Activated naive CD4-positive, alpha-beta T cell treated with anti-CD3 and anti-CD28 coated beads, Interleukin-2, amount 10 ng/mL, durations not matched to agents 5 hours and 36 hours (primary cell): ENCODE measurements around the gene IL18RAP. TPM values are rescaled to one million over a fixed set of nuclear protein-coding genes. Genes with fewer than 3 reads are reported as not detected.

Experiments used
- microRNA-seq: library from miRNA; unstranded; fragments of <30 nt; microRNA quantifications from one replicate; pipeline ENCODE4 v1.2.0, GENCODE V29; 2022; ENCODE audit warnings: borderline microRNAs expressed, borderline replicate concordance
- total RNA-seq, 2 experiments: library from RNA; stranded (reverse); gene quantifications; one replicate each; pipeline ENCODE4 v1.2.3, GENCODE V29; 2021

IL18RAP gene
- total RNA-seq, result 1 to 10 TPM; 4.7 to 5.8 TPM

GRCh38 chr2:102422910-102423309 is at the start of gene IL18RAP:
TSS of gene IL18RAP (plus strand) at chr2:102423160. CDS start at chr2:102423278, 118 bp downstream.

GRCh38 chr2:102473020-102473419 is 50.1 kb downstream of the IL18RAP start, which contains the start of gene SLC9A4:
TSS of gene SLC9A4 (plus strand) at chr2:102473226. CDS start at chr2:102473760, 534 bp downstream.

Small RNA genes within 50 kb of the gene (microRNA-seq; reads per million reads assigned to microRNA genes)
- 2.9 reads per million, percentile 15 among the genes with 10 or more reads in this experiment for gene MIR4772

Other genes starting within 250 kb of the IL18RAP start
- gene IL1RL2, start 236.1 kb upstream of the IL18RAP start, total RNA-seq, result not detected
- under 1 TPM; 0.15 to 0.19 TPM for gene IL1RL1, start 111.6 kb upstream of the IL18RAP start, total RNA-seq
- 10 to 100 TPM; 38.2 to 41.3 TPM for gene IL18R1, start 67.4 kb upstream of the IL18RAP start, total RNA-seq
- under 1 TPM; 0.10 to 0.13 TPM for gene SLC9A4, start 50.1 kb downstream of the IL18RAP start, total RNA-seq
- gene SLC9A2, start 196.4 kb downstream of the IL18RAP start, total RNA-seq, result not detected